LNCaP clone FGC (cell line): ENCODE results near the gene ZNF136.

Experiments used
- DNase-seq: peaks from one replicate; pipeline ENCODE4 v3.0.0-alpha.2; 2011; ENCODE audit warnings: low read depth
- H3K4me3 ChIP-seq: 2 replicates; pipeline ENCODE4 v1.5.1; 2011; ENCODE audit warnings: mild to moderate bottlenecking, low read depth, low read length, control low read depth
- TF ChIP-seq, protein P1 (sequence below): IDR thresholded peaks from 2 replicates; pipeline ENCODE4 v1.5.1; 2012; ENCODE audit warnings: mild to moderate bottlenecking; ENCODE audit not compliant: control insufficient read depth, insufficient read depth; ENCODE audit errors: extremely low read depth

ZNF136 gene

DNA sequence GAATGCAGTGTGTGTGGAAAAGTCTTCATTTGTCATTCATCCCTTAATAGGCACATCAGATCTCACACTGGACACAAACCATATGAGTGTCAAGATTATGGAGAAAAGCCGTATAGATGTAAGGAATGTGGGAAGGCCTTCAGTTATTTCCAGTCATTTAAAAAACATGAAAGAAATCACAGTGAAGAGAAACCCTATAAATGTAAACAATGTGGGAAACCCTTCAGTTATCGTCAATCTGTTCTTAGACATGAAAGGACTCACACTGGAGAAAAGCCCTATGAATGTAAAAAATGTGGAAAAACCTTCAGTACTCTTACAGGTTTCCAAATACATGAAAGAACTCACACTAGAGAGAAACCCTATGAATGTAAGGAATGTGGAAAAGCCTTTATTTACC, 45.3 kb downstream of the ZNF136 start:
- H3K4me3 ChIP-seq = no peak overlapping the region
- TF ChIP-seq, protein P1, sequence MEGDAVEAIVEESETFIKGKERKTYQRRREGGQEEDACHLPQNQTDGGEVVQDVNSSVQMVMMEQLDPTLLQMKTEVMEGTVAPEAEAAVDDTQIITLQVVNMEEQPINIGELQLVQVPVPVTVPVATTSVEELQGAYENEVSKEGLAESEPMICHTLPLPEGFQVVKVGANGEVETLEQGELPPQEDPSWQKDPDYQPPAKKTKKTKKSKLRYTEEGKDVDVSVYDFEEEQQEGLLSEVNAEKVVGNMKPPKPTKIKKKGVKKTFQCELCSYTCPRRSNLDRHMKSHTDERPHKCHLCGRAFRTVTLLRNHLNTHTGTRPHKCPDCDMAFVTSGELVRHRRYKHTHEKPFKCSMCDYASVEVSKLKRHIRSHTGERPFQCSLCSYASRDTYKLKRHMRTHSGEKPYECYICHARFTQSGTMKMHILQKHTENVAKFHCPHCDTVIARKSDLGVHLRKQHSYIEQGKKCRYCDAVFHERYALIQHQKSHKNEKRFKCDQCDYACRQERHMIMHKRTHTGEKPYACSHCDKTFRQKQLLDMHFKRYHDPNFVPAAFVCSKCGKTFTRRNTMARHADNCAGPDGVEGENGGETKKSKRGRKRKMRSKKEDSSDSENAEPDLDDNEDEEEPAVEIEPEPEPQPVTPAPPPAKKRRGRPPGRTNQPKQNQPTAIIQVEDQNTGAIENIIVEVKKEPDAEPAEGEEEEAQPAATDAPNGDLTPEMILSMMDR = no peak
- DNase-seq = no peak

DNA sequence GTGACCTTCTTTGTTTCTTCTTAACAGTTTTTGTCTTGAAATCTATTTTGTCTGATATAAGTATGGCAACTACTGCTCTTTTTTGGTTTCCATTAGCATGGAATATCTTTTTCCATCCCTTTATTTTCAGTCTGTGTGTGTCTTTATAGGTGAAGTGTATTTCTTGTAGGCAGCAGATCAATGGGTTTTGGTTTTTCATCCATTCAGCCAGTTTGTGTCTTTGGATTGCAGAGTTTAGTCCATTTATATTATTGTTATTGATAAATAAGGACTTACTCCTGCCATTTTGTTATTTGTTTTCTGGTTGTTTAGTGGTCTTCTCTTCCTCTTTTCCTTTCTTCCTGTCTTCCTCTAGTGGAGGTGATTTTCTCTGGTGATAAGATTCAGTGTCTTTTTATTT, 54.4 kb downstream of the ZNF136 start:
- TF ChIP-seq, protein P1 = no peak
- H3K4me3 ChIP-seq = no peak overlapping the region
- DNase-seq = no peak

DNA sequence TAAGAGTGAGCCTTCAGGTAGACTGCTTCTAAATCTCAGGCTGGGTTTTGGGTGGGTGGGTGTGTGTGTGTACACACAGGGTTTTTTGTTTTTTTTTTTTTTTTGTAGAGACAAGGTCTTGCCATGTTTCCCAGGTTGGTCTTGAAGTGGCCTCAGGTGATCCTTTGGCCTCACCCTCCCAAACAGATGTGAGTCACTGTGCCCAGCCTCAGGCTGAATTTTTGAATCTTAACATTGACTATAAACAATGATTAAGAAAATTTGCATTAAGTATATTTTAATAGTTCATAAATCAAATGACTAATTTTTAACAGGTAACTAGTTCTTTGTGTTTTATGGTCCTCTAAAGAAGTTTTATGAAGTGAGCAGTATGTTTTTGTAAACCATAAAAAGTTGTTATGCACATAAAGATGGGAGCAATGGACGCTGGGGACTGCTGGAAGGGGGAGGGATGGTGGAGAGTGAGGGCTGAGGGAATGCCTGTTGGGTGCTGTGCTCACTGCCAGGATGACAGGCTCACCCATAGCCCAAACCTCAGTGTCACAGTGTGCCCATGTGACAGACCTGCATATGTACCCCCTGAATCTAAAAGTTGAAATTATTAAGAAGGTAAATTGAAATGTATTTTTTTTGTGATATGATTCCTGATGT, 60.2 kb downstream of the ZNF136 start:
- no peak overlapping the region for H3K4me3 ChIP-seq
- DNase-seq = no peak
- TF ChIP-seq, protein P1 = no peak

DNA sequence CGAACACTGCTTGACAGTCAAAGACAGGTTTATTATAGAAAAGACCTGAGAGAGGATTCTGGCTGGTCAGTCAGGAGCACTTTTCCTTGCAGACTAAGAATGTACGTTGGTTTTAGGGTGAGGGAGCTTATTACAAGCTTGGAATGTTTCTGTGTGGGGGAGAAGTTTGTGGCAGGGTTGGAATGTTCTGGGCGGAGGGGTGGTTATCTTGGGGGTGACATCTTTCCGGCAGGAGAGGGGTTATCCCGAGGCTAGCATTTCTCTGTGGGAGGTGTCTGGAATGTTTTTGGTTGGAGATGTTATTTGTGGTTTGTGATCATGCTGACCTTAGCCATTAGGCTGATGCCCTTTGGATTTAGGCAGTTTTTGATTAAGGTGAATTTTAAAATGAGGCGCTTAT, 61.8 kb downstream of the ZNF136 start:
- H3K4me3 ChIP-seq = no peak overlapping the region
- no peak for DNase-seq
- TF ChIP-seq, protein P1 = no peak

DNA sequence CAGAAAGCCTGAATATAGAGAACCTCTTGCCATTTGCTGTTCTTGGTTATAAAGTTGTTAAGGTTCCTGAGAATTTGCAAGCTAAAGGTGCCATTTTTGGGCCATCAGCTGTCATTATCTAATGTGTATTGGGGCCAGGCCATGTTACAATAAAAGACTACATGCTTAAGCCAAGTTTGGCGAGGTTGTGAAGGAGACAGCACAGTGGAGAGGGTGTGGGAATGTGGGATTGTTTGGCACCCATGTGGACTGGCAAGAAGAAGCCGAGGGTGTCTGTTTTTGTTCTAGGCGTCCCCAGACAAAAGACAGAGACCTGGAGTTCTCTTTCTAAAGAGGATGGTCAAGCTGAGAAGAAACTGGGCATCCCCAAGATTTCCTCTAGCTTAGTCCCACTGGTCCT, 67.1 kb downstream of the ZNF136 start:
- TF ChIP-seq, protein P1 = no peak
- DNase-seq = no peak
- no peak overlapping the region for H3K4me3 ChIP-seq

DNA sequence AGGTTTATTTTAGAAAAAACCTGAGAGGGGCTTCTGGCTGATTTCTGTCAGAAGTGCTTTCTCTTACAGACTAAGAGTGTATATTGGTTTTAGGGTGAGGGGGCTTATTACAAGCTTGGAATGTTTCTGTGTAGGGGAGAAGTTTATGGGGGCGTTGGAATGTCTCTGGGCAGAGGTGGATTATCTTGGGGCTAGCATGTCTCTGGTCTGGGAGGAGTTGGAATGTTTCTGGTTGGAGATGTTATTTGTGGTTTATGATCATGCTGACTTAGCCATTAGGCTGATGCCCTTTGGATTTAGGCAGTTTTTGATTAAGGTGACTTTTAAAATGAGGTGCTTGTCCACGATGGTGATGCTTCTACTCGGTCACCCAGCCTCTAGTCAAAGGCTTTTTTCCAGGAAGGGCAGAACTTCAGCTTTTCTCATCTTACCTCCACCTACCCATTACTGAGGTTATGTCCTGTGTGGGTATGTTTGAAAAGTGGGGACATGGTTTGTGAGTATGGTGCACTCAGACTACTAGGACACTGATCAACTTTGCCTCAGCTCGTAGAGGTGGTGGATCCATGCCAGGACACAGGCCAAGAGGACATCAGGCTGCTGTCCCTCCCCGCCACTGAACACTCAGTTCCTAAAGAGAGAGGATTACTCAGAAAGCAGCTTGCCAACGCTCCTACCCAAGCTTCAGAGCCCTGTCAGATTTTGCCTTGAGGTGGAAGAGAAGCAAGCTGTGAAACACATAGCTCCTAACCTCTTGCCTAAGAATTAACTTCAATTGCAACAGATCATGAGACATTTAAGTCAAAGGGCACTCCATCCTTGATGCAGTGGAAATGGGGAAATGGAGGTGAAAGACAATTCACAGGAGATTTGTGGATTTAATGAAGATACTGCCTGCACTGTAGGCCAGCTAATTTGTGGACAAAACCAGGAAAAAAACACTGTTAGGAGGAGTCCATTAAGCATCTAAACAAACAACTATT, 68.1 kb downstream of the ZNF136 start:
- DNase-seq = no peak
- TF ChIP-seq, protein P1 = no peak
- no peak overlapping the region for H3K4me3 ChIP-seq

DNA sequence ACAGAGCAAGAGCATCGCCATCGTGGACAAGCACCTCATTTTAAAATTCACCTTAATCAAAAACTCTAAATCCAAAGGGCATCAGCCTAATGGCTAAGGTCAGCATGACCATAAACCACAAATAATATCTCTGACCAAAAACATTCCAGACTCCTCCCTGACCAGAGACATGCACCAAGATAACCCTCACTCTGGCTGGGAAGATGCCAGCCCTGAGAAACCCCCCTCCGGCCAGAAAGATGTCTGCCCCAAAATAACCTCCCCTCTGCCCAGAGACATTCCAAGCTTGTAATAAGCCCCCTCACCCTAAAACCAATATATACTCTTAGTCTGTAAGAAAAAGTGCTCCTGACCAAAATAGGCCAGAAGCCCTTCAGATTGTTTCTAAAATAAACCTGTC, 70.1 kb downstream of the ZNF136 start:
- H3K4me3 ChIP-seq = no peak overlapping the region
- DNase-seq = no peak
- TF ChIP-seq, protein P1 = no peak
